GM21390 (cell line): ENCODE results near the gene INAFM2.

ENCODE experiments used
- ATAC-seq: cut with Tn5 transposase; IDR thresholded peaks from one replicate; pipeline ENCODE4 v1.9.1; 2021; ENCODE audit not compliant: unreplicated experiment

The INAFM2 gene

GRCh38 chr15:40327457-40327856 is 4.0 kb downstream of the INAFM2 start:
- no peak for ATAC-seq

GRCh38 chr15:40328176-40328575 is 4.7 kb downstream of the INAFM2 start:
- no peak for ATAC-seq

- ATAC-seq = no peak
These were observed 5.3 kb downstream of the INAFM2 start for GRCh38 chr15:40328751-40329150.

- ATAC-seq = no peak
These were observed 6.3 kb downstream of the INAFM2 start for GRCh38 chr15:40329804-40330203.

GRCh38 chr15:40330368-40330836 is 6.9 kb downstream of the INAFM2 start:
- ATAC-seq = no peak

GRCh38 chr15:40331026-40331425 is 7.5 kb downstream of the INAFM2 start:
- ATAC-seq = no peak

GRCh38 chr15:40331637-40332036 is 8.1 kb downstream of the INAFM2 start:
- no peak for ATAC-seq

- no peak for ATAC-seq
These were observed 8.8 kb downstream of the INAFM2 start for GRCh38 chr15:40332113-40332781.

- ATAC-seq = no peak
These were observed 10.5 kb downstream of the INAFM2 start for GRCh38 chr15:40333922-40334492.

- no peak for ATAC-seq
These were observed 11.0 kb downstream of the INAFM2 start for GRCh38 chr15:40334541-40334940.

- no peak for ATAC-seq
These were observed 11.7 kb downstream of the INAFM2 start for GRCh38 chr15:40334941-40335795.

- ATAC-seq = no peak
These were observed 12.6 kb downstream of the INAFM2 start for GRCh38 chr15:40335938-40336743.

- no peak for ATAC-seq
These were observed 13.2 kb downstream of the INAFM2 start for GRCh38 chr15:40336744-40337122.

- no peak for ATAC-seq
These were observed 14.1 kb downstream of the INAFM2 start for GRCh38 chr15:40337597-40337996.

GRCh38 chr15:40338041-40338657 is 14.7 kb downstream of the INAFM2 start:
- no peak for ATAC-seq

- ATAC-seq = no peak
These were observed 15.6 kb downstream of the INAFM2 start for GRCh38 chr15:40338921-40339620.

GRCh38 chr15:40339621-40339945 is 16.1 kb downstream of the INAFM2 start:
- ATAC-seq = no peak

- no peak for ATAC-seq
These were observed 16.7 kb downstream of the INAFM2 start for GRCh38 chr15:40340038-40340739.

GRCh38 chr15:40340740-40341400 is 17.4 kb downstream of the INAFM2 start, which contains the start of gene CCDC9B:
Gene CCDC9B (minus strand): TSS chr15:40340939. CDS start chr15:40340819, 120 bp downstream.
- no peak for ATAC-seq
